Chondrocyte (in vitro differentiated cells): Measurements from ENCODE around the gene KTI12. TPM values are rescaled to one million over a fixed set of nuclear protein-coding genes. Genes with fewer than 3 reads are reported as not detected.
A peak's percentile ranks its signal among the peaks of the same experiment; 100 is the strongest.

Experiments
- DNase-seq: peaks from one replicate; pipeline ENCODE4 v3.0.0; 2021; ENCODE audit warnings: mixed read lengths, low spot score
- H3K27ac Mint-ChIP-seq: one replicate; pipeline ENCODE4 v1.8.0; 2021; ENCODE audit warnings: mild to moderate bottlenecking, moderate library complexity, mixed read lengths; ENCODE audit not compliant: unreplicated experiment
- H3K27me3 Mint-ChIP-seq: 2 replicates; pipeline ENCODE4 v1.8.0; 2021; ENCODE audit warnings: low read depth, mixed read lengths
- H3K36me3 Mint-ChIP-seq: 2 replicates; pipeline ENCODE4 v1.8.0; 2021; ENCODE audit warnings: low read depth, mixed read lengths
- H3K4me1 Mint-ChIP-seq: 2 replicates; pipeline ENCODE4 v1.8.0; 2021; ENCODE audit warnings: low read depth, mild to moderate bottlenecking, mixed read lengths
- H3K4me3 Mint-ChIP-seq: one replicate; pipeline ENCODE4 v1.8.0; 2021; ENCODE audit warnings: mild to moderate bottlenecking, moderate library complexity, mixed read lengths; ENCODE audit not compliant: unreplicated experiment
- H3K9me3 Mint-ChIP-seq: 2 replicates; pipeline ENCODE4 v1.8.0; 2021; ENCODE audit warnings: low read depth, mixed read lengths
- CTCF ChIP-seq: fragments of 200-600 bp; sonication (generic); IDR thresholded peaks from 2 replicates; pipeline ENCODE4 v1.5.0; 2021; ENCODE audit warnings: antibody characterized with exemption, mild to moderate bottlenecking, moderate library complexity
- total RNA-seq: library from RNA; stranded (reverse); gene quantifications from 3 replicates; pipeline ENCODE4 v1.2.1, GENCODE V29; 2021

KTI12 gene
- total RNA-seq, 1 donor from 2014 or later: 10.9 TPM

- no peak for TF ChIP-seq CTCF
- H3K4me3 Mint-ChIP-seq: peak overlapping the region; percentile 93
- peaks cover 54% of the 10 kb centered on the region for H3K4me1 Mint-ChIP-seq
- peak overlapping the region; percentile 96 for H3K27ac Mint-ChIP-seq
- DNase-seq: no peak
- H3K9me3 Mint-ChIP-seq: no peaks in the 10 kb centered on the region
- no peaks in the 10 kb centered on the region for H3K27me3 Mint-ChIP-seq
- peaks cover 9% of the 10 kb centered on the region for H3K36me3 Mint-ChIP-seq
Measured at GRCh38 chr1:52057255-52057654, 23.6 kb upstream of the KTI12 start.

- H3K36me3 Mint-ChIP-seq: peaks cover 8% of the 10 kb centered on the region
- no peak for TF ChIP-seq CTCF
- DNase-seq: no peak
- H3K4me1 Mint-ChIP-seq: peaks cover 57% of the 10 kb centered on the region
- H3K9me3 Mint-ChIP-seq: no peaks in the 10 kb centered on the region
- H3K4me3 Mint-ChIP-seq: peak overlapping the region; percentile 93
- peak overlapping the region; percentile 96 for H3K27ac Mint-ChIP-seq
- H3K27me3 Mint-ChIP-seq: no peaks in the 10 kb centered on the region
Measured at GRCh38 chr1:52056937-52057231, 23.3 kb upstream of the KTI12 start.

GRCh38 chr1:52056163-52056936, 22.7 kb upstream of the KTI12 start, which contains the start of gene BTF3L4:
Gene BTF3L4 (plus strand): TSS chr1:52056295. CDS start chr1:52059848, 3,553 bp downstream.
- Mint-ChIP-seq H3K27me3 (no peaks in the 10 kb centered on the region), H3K4me3 (peak within 1 kb of the TSS; percentile 93), H3K36me3 (peaks cover 7% of the 10 kb centered on the region), H3K4me1 (peaks cover 57% of the 10 kb centered on the region), H3K27ac (peak within 1 kb of the TSS; percentile 99), H3K9me3 (no peaks in the 10 kb centered on the region)
- no peak for TF ChIP-seq CTCF
- DNase-seq: peak; percentile 98

- no peak for TF ChIP-seq CTCF
- peak overlapping the region; percentile 93 for H3K4me3 Mint-ChIP-seq
- peaks cover 8% of the 10 kb centered on the region for H3K36me3 Mint-ChIP-seq
- H3K9me3 Mint-ChIP-seq: no peaks in the 10 kb centered on the region
- DNase-seq: no peak
- H3K27ac Mint-ChIP-seq: peak overlapping the region; percentile 99
- peaks cover 60% of the 10 kb centered on the region for H3K4me1 Mint-ChIP-seq
- H3K27me3 Mint-ChIP-seq: no peaks in the 10 kb centered on the region
Measured at GRCh38 chr1:52055866-52056162, 22.2 kb upstream of the KTI12 start.

GRCh38 chr1:52055066-52055865, 21.7 kb upstream of the KTI12 start, which contains the start of gene TXNDC12:
Gene TXNDC12 (minus strand): TSS chr1:52055191. CDS start chr1:52055096, 95 bp downstream.
- DNase-seq: no peak
- H3K9me3 Mint-ChIP-seq: no peaks in the 10 kb centered on the region
- no peak for TF ChIP-seq CTCF
- peaks cover 3% of the 10 kb centered on the region for H3K36me3 Mint-ChIP-seq
- H3K27me3 Mint-ChIP-seq: no peaks in the 10 kb centered on the region
- peak within 1 kb of the TSS; percentile 99 for H3K27ac Mint-ChIP-seq
- peak within 1 kb of the TSS; percentile 93 for H3K4me3 Mint-ChIP-seq
- peaks cover 61% of the 10 kb centered on the region for H3K4me1 Mint-ChIP-seq
